Hindlimb muscle (tissue), 1 donor: Measurements from ENCODE around the gene DAZAP2. TPM values are rescaled to one million over a fixed set of nuclear protein-coding genes. Genes with fewer than 3 reads are reported as not detected.

Experiments used
- DNase-seq: peaks from one replicate; pipeline ENCODE4 v3.0.0-alpha.2; 2013
- polyA plus RNA-seq: library from polyadenylated mRNA; unstranded; fragments of 120-200 nt; gene quantifications from one replicate; pipeline ENCODE4 v1.2.1, GENCODE V29; 2013; ENCODE audit not compliant: insufficient read length

The DAZAP2 gene, protein sequence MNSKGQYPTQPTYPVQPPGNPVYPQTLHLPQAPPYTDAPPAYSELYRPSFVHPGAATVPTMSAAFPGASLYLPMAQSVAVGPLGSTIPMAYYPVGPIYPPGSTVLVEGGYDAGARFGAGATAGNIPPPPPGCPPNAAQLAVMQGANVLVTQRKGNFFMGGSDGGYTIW
- 77.8 TPM for polyA plus RNA-seq

DNA sequence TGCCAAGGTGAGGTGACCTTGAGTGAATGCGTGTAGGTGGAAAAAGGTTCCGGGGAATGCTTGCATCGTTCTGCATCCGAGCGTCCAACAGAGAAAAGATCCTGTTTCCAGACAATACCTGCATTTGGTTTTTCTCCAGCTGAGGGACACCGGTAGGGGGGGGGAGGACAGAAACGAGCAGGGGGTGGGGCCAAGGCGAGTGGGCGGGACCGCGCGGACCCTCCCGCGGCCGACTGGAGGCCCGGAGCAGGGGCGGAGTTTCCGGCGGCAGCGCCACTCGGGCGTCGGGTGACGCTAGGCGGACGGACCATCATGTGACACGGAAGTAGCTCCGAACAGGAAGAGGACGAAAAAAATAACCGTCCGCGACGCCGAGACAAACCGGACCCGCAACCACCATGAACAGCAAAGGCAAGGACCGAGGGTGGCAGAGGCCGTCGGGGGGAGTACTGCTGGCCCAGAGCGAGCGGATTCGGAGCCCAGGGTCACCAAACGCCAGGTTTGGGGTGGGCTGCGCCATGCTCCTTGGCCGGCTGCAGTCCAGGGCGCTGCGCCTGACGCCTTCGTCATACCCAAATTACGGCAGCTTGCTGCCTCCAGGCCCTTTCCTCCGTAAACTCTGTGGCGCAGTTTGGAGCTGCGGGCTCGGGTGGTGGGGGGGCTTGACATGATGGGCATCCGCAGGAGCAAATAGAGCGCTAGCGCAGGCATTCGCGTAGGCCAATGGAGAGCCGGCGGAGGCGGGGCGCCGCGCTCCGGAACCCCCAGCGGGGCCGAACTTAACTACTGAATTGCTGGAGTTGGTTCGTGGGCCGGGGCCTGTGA lies at the start of gene DAZAP2:
Gene DAZAP2, plus strand, starts transcription at position 317 of the 825 bp plus-strand sequence. Its CDS starts 82 bp downstream, at position 399.
- DNase-seq = peak; percentile 96

DNA sequence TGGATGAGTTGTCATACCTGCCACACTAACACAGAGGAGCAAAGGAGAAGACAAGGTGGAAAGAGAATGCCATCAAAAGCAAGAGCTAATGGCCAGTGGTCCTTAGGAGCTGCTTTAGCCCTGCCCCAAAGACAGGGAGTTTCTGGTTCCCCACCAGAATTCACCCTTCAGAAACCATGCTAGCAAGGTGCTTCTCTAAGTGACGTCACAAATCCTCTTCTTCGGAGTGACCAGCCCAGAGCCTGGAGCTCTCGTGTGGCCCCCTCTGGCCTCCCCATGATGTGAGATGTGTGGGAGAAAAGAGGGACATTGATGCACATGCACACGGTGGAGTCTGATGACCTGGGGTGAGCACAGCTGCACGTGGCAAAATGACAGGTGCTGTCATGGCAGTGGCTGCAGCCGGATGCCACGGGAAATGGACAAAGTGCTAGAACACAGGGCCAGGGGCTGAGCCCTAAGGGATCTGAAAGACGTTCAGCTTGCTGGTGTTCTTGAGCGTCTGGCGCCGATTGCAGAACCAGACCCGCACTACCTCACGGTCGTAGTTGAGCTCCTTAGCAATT lies 48.8 kb upstream of the DAZAP2 start:
- no peak for DNase-seq

DNA sequence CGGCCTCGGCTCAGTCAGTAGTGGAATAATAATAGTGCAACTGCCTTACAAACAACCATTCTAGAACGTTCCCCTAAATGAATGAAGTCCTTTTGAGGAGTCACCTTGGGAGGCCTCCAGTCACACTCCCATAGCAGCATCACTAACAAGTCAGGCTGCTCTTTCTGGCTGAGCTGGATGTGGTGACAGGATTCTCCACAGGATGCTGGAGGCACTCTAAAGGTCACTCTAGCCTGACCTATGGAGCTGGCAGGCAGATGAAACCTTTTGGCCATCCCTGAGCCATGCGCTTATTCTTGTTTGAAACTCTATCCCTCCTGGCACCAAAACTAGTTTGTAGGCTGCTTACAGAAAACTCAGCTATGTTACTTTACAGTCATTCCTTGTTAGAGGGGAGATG lies 47.8 kb upstream of the DAZAP2 start:
- DNase-seq = no peak

- no peak for DNase-seq
Measured at GRCh38 chr12:51191516-51192283, 46.9 kb upstream of the DAZAP2 start.

DNA sequence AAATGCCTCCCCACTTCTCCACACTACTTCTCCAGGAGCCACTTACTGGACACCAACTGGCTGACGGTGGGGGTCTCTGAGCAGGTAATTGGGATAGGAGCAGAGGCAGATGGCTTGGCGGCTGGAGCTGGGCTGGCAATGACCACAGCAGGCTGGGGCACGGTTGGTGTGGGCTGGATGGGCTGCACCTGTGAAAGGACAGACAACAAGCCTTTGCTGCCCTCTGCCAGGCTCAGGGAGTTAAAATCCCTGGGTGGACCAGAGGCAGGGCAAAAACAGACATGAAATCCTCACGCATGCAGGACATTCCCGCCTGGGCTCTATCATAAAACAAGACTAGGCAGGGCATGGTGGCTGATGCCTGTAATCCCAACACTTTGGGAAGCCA lies 46.3 kb upstream of the DAZAP2 start:
- no peak for DNase-seq

- DNase-seq = no peak
Measured at GRCh38 chr12:51195841-51196240, 42.8 kb upstream of the DAZAP2 start.

- no peak for DNase-seq
Measured at GRCh38 chr12:51196547-51196946, 42.1 kb upstream of the DAZAP2 start.

- DNase-seq = no peak
Measured at GRCh38 chr12:51197736-51198567, 40.7 kb upstream of the DAZAP2 start.

GRCh38 chr12:51198568-51199365 lies 39.9 kb upstream of the DAZAP2 start:
- DNase-seq = no peak

GRCh38 chr12:51199366-51199945 lies 39.2 kb upstream of the DAZAP2 start:
- no peak for DNase-seq

GRCh38 chr12:51200156-51200555 lies 38.5 kb upstream of the DAZAP2 start:
- DNase-seq = no peak

- no peak for DNase-seq
Measured at GRCh38 chr12:51200806-51201205, 37.8 kb upstream of the DAZAP2 start.

DNA sequence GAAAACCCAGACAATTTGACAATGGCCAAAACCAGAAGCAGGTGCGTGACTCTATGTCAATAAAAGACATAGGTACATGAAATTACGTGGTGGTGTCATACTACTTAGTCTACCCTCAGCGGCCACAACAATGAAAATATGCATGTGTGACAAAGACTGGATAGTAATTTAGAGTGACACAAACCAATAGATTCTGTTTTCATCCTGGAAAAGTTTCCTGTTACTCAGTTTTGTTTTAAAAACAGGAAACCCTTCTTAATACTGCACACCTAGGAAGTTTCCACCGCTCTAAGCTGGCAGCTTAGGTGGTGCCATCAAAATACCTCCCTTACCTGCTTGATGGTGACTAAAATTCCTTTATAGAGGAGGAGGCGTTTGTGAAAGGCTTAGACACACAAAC lies 35.9 kb upstream of the DAZAP2 start:
- no peak for DNase-seq

- no peak for DNase-seq
Measured at GRCh38 chr12:51205350-51205749, 33.3 kb upstream of the DAZAP2 start.

- DNase-seq = no peak
Measured at GRCh38 chr12:51208016-51208660, 30.5 kb upstream of the DAZAP2 start.

GRCh38 chr12:51209259-51209658 lies 29.4 kb upstream of the DAZAP2 start:
- no peak for DNase-seq

GRCh38 chr12:51210690-51211395 lies 27.8 kb upstream of the DAZAP2 start:
- no peak for DNase-seq

DNA sequence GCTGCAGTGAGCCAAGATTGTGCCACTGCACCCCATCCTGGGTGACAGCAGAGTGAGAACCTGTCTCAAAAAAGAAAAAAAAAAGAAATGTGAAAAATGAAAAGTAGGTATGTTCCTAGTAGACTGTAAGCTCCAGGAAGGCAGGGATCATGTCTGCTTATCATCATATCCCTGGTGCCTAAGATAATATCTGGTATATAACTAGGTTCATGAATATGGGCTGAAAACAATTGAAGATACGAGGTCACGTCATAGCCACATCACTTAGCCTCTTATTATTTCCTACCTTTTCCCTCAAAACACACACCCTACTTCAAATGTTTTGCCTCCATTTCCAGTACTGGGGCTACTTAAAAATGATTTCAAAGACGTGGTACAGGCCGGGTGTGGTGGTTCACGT lies 23.7 kb upstream of the DAZAP2 start:
- DNase-seq = no peak

- no peak for DNase-seq
Measured at GRCh38 chr12:51216642-51217041, 22.0 kb upstream of the DAZAP2 start.
